SK-N-SH (cell line): ENCODE measurements around the gene PLD3.

Experiments
- CTCF ChIP-seq: fragments of 200-600 bp; sonication (generic); IDR thresholded peaks from 2 replicates; pipeline ENCODE4 v1.6.1; 2017; ENCODE audit warnings: antibody characterized with exemption, mild to moderate bottlenecking, moderate library complexity
- EP300 ChIP-seq, 2 experiments: IDR thresholded peaks; 2 replicates each; pipeline versions ENCODE4 v1.4.0 to v1.6.1; 2012; ENCODE audit warnings: borderline replicate concordance in 1 of 2, low read depth in 1 of 2, low read length in 1 of 2
- EZH2phosphoT487 ChIP-seq: fragments of 200-600 bp; sonication (generic); IDR thresholded peaks from 2 replicates; pipeline ENCODE4 v1.6.1; 2017; ENCODE audit warnings: low read depth, mixed run types, mild to moderate bottlenecking, antibody characterized with exemption, moderate library complexity, borderline replicate concordance
- GABPA ChIP-seq: IDR thresholded peaks from 2 replicates; pipeline ENCODE4 v1.4.0; 2012; ENCODE audit warnings: low read depth, mild to moderate bottlenecking
- IRF3 ChIP-seq: fragments of 150-350 bp; IDR thresholded peaks from 2 replicates; pipeline ENCODE4 v1.6.1; 2016; ENCODE audit warnings: mild to moderate bottlenecking, low read depth, low read length
- RAD21 ChIP-seq: IDR thresholded peaks from 2 replicates; pipeline ENCODE4 v1.6.1; 2012; ENCODE audit warnings: mild to moderate bottlenecking, low read length
- YY1 ChIP-seq: IDR thresholded peaks from 2 replicates; pipeline ENCODE4 v1.4.0; 2012; ENCODE audit warnings: low read depth, mild to moderate bottlenecking

- TF ChIP-seq RAD21 (peak; percentile 91), EZH2phosphoT487 (no peak), GABPA (no peak), CTCF (peak; percentile 89), IRF3 (no peak), EP300 (IDR thresholded peaks at IDR 0.05; ENCODE audit: borderline replicate concordance in 1 of 2, low read depth in 1 of 2, low read length in 1 of 2) (no peak), YY1 (no peak)
Observed at GRCh38 chr19:40305403-40305802, 43.1 kb upstream of the PLD3 start.
